Panc1 (cell line): ENCODE data around the gene CCHCR1. TPM values are rescaled to one million over a fixed set of nuclear protein-coding genes. Genes with fewer than 3 reads are reported as not detected.

ENCODE experiments used
- ATAC-seq: fragments of 200-7000 bp; cut with Tn5 transposase; 2 replicates; pipeline ENCODE4 v1.9.1; 2020; ENCODE audit warnings: mild to moderate bottlenecking, moderate library complexity
- BruUV-seq: library from RNA; stranded (reverse); fragments of 400-500 nt; replicated peaks from 2 replicates; lab custom pipeline; 2021; lab: Mats Ljungman, UMichigan
- CTCF ChIA-PET: fragments of 300-600 bp; sonication (Branson Sonifier 250); formaldehyde crosslinking; loops from one replicate; lab custom pipeline; 2022; ENCODE audit warnings: antibody characterized with exemption; lab: Charles Lee
- POLR2A ChIA-PET: fragments of 300-600 bp; sonication (Branson Sonifier 250); formaldehyde crosslinking; loops from one replicate; lab custom pipeline; 2022; ENCODE audit warnings: antibody characterized with exemption; lab: Charles Lee
- DNase-seq: peaks from one replicate; pipeline ENCODE4 v3.0.0-alpha.2; 2010; ENCODE audit warnings: low read depth, low spot score
- H3K27ac ChIP-seq: 2 replicates; pipeline ENCODE4 v1.5.1; 2011; ENCODE audit warnings: mild to moderate bottlenecking, low read length, inconsistent platforms
- H3K27me3 ChIP-seq: fragments of 200-500 bp; sonication (Bioruptor generic); 2 replicates; pipeline ENCODE4 v1.6.0; 2014; ENCODE audit warnings: low read length, inconsistent platforms; ENCODE audit not compliant: control insufficient read depth, insufficient read depth
- H3K36me3 ChIP-seq: fragments of 200-500 bp; sonication (Bioruptor generic); 2 replicates; pipeline ENCODE4 v1.5.1; 2014; ENCODE audit warnings: inconsistent platforms, mild to moderate bottlenecking, low read length, moderate library complexity; ENCODE audit not compliant: control insufficient read depth, insufficient read depth
- H3K4me1 ChIP-seq: 2 replicates; pipeline ENCODE4 v1.5.1; 2011; ENCODE audit warnings: inconsistent platforms, mild to moderate bottlenecking, low read length, moderate library complexity; ENCODE audit not compliant: control insufficient read depth, insufficient read depth
- H3K4me3 ChIP-seq, 2 experiments: 2 replicates each; pipeline ENCODE4 v1.5.1; 2011 to 2012; ENCODE audit warnings: low read depth in 2 of 2, low read length in 2 of 2, mild to moderate bottlenecking in 2 of 2, inconsistent platforms in 1 of 2, moderate library complexity in 1 of 2
- H3K9me3 ChIP-seq: fragments of 200-500 bp; sonication (Bioruptor generic); 2 replicates; pipeline ENCODE4 v1.5.1; 2014; ENCODE audit warnings: low read depth, mild to moderate bottlenecking, inconsistent platforms, low read length, moderate library complexity; ENCODE audit not compliant: control insufficient read depth, insufficient read depth
- POLR2AphosphoS5 ChIP-seq: IDR thresholded peaks from 2 replicates; pipeline ENCODE4 v1.6.1; 2012; ENCODE audit warnings: mild to moderate bottlenecking, low read depth, low read length, moderate library complexity
- SIN3A ChIP-seq: IDR thresholded peaks from 2 replicates; pipeline ENCODE4 v1.6.1; 2012; ENCODE audit warnings: low read depth, mild to moderate bottlenecking, low read length, moderate library complexity, borderline replicate concordance; ENCODE audit not compliant: insufficient read depth
- TCF7L2 ChIP-seq: IDR thresholded peaks from 2 replicates; pipeline ENCODE4 v1.6.1; 2011; ENCODE audit warnings: mild to moderate bottlenecking, low read depth, low read length, inconsistent platforms
- in situ Hi-C: cut with HindIII; loops from 2 replicates; pipeline ENCODE4 v1.10.0; 2016; ENCODE audit warnings: low sequenced_read_pairs, low pct_unique_long_range_greater_than_20kb
- intact Hi-C: fragments of 100-400 bp; cut with micrococcal nuclease; formaldehyde crosslinking; loops from one replicate; pipeline ENCODE4 v1.10.0; 2022; ENCODE audit not compliant: unreplicated experiment
- total RNA-seq: library from RNA; stranded (reverse); gene quantifications from one replicate; pipeline ENCODE4 v1.2.1, GENCODE V29; 2021; ENCODE audit not compliant: unreplicated experiment
- TF ChIP-seq, protein P1 (sequence below): fragments of 450-650 bp; IDR thresholded peaks from 2 replicates; pipeline ENCODE4 v1.5.1; 2017; ENCODE audit warnings: mild to moderate bottlenecking
- TF ChIP-seq, protein P2 (sequence below), 2 experiments: IDR thresholded peaks; 2 replicates each; pipeline ENCODE4 v1.6.1; 2011 to 2012; ENCODE audit warnings: low read depth in 2 of 2, control low read depth in 1 of 2, low read length in 1 of 2, mild to moderate bottlenecking in 1 of 2, moderate library complexity in 1 of 2; ENCODE audit not compliant: insufficient read depth in 1 of 2

Gene CCHCR1
- total RNA-seq, 1 experiment from 2014 or later, result 37.1 TPM

DNA sequence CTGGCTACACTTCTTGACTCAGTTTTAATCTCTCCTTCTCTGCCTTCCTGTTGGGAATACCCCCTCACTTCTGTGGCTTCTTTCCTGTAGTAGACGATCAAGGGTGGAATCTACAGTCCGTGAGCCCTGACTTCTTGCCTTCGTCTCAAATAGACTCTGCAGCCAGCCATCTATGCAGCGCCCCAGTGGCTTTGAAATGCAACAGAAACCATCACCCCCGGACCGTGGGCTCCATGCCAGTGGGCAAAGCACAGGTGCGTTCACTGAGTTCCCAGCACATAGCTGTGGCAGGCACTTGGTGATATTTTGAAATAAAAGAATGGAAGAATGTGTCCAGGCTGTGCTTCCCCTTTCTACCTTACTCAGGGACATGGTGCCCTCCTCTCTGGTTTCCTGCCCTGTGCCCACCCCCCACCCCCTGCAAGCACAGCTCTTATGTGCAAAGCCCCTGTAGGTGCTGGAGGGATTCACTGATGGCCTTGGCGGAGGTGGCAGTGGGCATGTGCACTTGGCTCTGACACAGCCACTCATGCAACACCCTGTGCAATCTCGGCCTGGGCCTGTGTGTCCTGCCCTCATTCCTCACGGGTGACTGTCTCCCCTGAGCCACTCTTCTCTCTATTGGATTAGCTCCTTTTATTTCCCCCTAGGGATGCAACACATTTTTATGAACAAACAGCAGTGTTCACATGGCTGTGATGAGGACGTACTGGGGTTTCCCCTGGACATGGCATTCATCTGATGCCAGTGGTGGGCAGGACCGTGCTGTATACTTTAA, 31.8 kb downstream of the CCHCR1 start:
- DNase-seq, result no peak
- no peak for TF ChIP-seq SIN3A
- TF ChIP-seq, protein P1, sequence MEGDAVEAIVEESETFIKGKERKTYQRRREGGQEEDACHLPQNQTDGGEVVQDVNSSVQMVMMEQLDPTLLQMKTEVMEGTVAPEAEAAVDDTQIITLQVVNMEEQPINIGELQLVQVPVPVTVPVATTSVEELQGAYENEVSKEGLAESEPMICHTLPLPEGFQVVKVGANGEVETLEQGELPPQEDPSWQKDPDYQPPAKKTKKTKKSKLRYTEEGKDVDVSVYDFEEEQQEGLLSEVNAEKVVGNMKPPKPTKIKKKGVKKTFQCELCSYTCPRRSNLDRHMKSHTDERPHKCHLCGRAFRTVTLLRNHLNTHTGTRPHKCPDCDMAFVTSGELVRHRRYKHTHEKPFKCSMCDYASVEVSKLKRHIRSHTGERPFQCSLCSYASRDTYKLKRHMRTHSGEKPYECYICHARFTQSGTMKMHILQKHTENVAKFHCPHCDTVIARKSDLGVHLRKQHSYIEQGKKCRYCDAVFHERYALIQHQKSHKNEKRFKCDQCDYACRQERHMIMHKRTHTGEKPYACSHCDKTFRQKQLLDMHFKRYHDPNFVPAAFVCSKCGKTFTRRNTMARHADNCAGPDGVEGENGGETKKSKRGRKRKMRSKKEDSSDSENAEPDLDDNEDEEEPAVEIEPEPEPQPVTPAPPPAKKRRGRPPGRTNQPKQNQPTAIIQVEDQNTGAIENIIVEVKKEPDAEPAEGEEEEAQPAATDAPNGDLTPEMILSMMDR, result no peak
- TF ChIP-seq, protein P2, sequence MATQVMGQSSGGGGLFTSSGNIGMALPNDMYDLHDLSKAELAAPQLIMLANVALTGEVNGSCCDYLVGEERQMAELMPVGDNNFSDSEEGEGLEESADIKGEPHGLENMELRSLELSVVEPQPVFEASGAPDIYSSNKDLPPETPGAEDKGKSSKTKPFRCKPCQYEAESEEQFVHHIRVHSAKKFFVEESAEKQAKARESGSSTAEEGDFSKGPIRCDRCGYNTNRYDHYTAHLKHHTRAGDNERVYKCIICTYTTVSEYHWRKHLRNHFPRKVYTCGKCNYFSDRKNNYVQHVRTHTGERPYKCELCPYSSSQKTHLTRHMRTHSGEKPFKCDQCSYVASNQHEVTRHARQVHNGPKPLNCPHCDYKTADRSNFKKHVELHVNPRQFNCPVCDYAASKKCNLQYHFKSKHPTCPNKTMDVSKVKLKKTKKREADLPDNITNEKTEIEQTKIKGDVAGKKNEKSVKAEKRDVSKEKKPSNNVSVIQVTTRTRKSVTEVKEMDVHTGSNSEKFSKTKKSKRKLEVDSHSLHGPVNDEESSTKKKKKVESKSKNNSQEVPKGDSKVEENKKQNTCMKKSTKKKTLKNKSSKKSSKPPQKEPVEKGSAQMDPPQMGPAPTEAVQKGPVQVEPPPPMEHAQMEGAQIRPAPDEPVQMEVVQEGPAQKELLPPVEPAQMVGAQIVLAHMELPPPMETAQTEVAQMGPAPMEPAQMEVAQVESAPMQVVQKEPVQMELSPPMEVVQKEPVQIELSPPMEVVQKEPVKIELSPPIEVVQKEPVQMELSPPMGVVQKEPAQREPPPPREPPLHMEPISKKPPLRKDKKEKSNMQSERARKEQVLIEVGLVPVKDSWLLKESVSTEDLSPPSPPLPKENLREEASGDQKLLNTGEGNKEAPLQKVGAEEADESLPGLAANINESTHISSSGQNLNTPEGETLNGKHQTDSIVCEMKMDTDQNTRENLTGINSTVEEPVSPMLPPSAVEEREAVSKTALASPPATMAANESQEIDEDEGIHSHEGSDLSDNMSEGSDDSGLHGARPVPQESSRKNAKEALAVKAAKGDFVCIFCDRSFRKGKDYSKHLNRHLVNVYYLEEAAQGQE (IDR thresholded peaks at IDR 0.05; ENCODE audit: insufficient read depth in 1 of 2, low read depth in 2 of 2, low read length in 1 of 2), result no peak
- no peak for TF ChIP-seq POLR2AphosphoS5
- no peak for TF ChIP-seq TCF7L2
- no TSS peak for BruUV-seq
- H3K9me3 ChIP-seq, result no peaks in the 10 kb centered on the region
- in situ Hi-C loops (no loop called here), intact Hi-C loops (no loop called here)
- H3K27ac ChIP-seq, result no peak overlapping the region
- ATAC-seq, result peak; percentile 24; the same call in 1 of the 2 replicates
- H3K4me3 ChIP-seq, result no peak overlapping the region
- CTCF ChIA-PET, result interaction anchor here (0.6 kb wide), 1 partner anchor 32 kb away, joined by 3 read pairs; no protein-coding TSS in a partner anchor
- H3K36me3 ChIP-seq, result no peaks in the 10 kb centered on the region
- POLR2A ChIA-PET, result interaction anchor here (0.7 kb wide), 1 partner anchor 212 kb away, joined by 3 read pairs; no protein-coding TSS in a partner anchor
- H3K27me3 ChIP-seq, result peaks cover 2% of the 10 kb centered on the region; the same call in 1 of the 2 replicates
- H3K4me1 ChIP-seq, result peaks cover 20% of the 10 kb centered on the region

DNA sequence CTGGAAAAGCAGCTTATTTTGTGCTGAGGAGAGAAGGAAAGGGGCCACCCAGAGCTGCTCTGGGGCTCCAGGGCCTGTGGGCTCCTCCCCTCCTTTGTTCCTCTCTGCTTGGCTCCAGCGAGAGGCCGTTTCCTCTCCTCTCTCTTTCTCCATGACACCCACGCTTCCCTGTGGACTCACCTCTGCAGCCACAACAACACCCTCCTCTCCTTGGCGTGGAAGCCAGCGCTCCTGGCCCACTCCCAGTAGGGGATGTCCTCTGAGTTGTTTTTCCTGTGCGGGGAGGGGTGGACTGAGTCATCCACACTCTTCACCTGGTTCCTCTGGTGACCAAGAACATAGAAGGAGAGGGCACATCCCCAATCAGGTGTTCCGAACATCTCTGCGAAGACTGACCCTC, 32.4 kb downstream of the CCHCR1 start:
- Histone ChIP-seq H3K9me3 (no peaks in the 10 kb centered on the region), H3K27me3 (peaks cover 2% of the 10 kb centered on the region; the same call in 1 of the 2 replicates), H3K36me3 (no peaks in the 10 kb centered on the region), H3K4me1 (peaks cover 20% of the 10 kb centered on the region), H3K4me3 (no peak overlapping the region), H3K27ac (no peak overlapping the region)
- intact Hi-C loops, result no loop called here
- TF ChIP-seq SIN3A, result no peak
- TF ChIP-seq, protein P1, result no peak
- TF ChIP-seq TCF7L2, result no peak
- TF ChIP-seq POLR2AphosphoS5, result no peak
- TF ChIP-seq, protein P2 (IDR thresholded peaks at IDR 0.05; ENCODE audit: insufficient read depth in 1 of 2, low read depth in 2 of 2, low read length in 1 of 2), result no peak
- CTCF ChIA-PET, result no interaction called here
- no peak for ATAC-seq
- POLR2A ChIA-PET, result no interaction called here
- no TSS peak for BruUV-seq
- no peak for DNase-seq
- in situ Hi-C loops, result no loop called here
